ENCODE results near the gene CCNY.
"Not testable (repeated sequence)": the region's sequence is repeated elsewhere in the genome, so short reads cannot be mapped to it uniquely, and the experiment has no call there.

CCNY gene

DNA sequence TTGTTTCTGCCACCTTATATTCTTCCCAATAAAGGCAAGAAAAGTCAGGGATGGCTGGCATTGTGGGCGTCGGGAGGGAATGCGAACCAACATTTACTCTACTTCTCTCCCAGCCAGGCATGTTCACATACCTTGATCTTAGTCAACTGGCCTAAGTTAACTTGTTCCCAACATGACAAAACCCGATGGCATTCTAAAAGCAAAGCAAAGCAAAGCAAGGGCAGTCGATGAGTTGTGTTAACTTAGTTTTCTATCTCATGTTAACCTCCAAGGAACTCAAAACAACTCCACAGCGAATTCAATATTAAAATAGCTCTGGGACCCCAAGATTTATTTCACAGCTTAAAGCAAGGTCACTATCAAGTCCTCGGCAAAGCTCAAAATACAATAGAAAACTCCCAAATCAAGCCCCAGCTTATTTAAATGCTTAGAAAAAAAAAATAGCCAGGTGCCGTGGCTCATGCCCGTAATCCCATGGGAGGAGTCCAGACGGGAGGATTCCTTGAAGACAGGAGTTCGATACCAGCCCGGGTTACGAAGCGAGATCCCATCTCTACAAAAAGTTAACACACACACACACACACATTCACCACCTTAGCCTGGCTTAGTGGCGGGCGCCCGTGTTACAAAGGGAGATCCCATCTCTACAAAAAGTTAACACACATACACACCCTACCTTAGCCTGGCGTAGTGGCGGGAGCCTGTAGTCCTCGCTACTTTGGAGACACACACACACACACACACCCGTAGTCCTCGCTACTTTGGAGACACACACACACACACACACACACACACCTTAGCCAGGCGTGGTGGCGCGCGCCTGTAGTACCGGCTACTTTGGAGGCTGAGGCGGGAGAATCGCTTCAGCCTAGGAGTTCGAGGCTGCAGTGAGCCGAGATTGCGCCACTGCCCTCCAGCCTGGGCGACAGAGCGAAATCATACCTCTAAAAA lies 901 bp upstream of the CCNY start:
- no peak for DNase-seq

DNA sequence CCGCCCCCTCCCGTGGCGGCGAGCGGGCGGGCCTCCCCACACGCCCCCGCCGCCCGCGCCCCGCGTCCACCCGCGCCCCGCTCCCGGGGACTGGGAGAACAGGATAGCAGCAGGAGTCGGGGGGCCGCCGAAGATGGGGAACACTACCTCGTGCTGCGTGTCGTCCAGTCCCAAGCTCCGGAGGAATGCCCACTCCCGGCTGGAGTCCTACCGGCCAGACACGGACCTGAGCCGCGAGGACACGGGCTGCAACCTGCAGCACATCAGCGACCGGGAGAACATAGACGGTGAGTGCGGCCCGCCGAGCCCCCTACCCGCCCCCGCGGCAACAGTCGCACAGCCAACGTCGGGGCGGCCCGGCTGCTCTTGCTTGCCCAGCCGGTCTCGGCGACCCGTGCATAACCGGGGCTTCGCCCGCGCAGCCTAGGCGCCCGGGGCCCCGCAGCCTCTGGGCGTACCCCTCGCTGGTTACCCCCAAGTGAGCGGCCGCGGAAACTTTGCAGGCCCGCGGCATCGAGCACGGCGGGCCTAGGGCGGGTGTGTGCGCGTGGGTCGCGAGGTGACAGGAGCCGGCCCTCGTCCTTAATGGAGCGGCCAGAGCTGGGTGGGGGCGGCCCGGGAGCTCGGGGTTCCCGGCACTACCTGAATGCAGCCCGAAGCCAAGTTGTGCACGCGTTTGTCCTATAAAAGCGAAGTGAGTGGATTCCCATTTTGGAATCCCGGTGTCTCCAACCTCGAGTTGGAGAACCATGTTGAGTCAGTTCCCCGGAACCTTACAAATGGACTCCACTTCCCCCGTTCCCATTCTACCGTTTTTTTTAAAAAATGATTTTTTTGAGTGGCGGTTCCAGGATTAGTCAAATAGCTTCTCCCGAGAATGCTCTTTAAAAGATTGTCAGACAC lies 863 bp downstream of the CCNY start:
- DNase-seq, result no peak

DNA sequence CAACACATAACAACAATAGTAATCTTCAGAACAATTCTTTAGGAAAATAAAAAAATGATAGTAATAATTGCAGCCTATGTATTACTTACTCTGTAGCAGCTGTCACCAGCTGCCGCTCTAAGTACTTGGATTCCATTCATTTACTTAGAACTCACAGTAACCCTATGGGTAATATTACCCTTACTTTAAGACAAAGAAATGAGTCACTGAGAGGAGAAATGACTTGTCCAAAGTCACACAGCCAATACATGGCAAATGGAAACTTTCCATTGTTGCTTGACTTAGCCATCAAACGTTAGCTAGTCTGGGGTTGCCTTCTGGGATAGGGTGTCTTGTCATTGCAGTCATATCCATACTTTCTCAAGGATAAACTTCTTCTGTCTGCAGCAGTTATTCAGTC lies 3.6 kb downstream of the CCNY start:
- no peak for DNase-seq

DNA sequence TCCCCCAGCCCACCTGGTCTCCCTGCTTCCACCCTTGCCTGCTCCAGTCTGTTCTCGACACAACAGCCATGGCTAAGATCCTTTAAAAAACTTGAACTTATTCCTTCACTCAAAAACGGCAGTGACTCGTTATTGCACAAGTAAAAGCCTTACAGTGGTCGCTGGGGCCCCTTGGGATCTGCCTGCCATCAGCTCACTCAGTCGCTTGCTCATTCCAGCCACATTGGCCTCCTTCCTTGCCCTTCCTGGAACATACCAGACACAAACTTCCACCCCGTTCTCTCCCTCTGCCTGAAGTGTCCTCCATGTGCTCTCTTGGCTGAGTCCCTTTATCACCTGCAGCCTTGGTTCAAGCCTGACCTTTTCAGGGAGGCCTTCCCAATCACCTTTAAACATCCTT lies 4.7 kb downstream of the CCNY start:
- DNase-seq, result no peak

DNA sequence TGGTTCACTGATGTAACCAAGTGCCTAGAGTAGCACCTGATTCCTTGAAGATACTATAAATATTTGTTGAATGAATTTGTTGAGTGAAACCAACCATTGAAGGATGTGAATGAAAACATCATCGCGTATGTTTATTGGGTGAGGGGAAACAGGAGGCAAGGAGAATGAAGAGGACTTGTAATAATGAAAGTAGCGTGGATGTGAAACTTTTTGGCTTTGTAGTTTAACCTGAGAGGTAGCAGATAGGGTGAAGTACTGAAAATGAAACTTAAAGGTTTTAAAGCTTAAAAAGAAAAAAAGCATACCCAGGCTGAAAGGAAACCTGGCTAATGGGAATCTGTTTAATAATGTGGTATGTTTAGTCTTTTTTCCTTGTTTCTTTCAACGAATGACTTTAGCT lies 5.2 kb downstream of the CCNY start:
- DNase-seq, result no peak

DNA sequence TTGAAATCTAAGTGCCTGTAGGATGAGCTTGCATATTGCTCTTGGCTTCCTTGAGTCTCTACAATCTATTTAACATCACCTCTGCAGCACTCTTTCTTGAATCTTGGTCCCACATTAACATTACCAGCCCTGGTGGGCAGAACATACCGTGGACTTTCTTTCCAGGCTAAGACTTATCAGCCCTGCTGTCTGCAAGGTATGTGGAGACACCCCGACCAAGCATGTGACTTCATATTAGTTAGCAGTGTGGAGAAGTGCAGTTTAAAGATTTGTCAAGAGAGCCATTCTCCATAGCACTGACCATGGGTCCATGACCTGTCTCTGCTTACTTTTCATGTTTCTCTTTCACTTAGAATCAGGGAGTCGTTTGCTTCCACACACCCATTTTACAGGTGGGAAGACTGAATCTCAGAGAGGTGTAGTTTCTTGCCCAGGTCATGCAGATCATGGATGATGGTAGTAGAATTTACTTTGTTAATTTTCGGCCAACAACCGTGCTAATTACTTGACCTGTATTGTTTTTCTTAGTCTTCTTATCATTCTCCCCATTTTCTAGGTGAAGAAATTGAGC lies 6.0 kb downstream of the CCNY start:
- no peak for DNase-seq

DNA sequence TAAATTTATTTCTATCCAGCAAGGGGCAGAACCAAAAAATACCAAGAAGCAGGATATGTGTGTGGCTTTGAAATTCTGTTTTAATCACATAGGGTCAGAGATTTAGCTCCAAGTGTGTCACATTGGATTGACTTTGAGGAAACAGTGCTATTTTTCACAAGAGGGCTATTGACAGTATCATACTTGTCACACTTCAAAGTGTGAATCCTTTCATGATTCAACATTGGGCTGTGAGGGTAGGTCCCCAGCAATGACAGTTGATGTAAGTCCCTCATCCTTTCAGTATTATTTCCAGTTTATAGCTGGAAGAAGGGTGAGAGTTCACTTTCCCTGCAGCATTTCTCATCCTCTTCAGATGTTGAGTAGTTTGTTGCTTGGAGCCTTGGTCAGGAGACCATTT lies 7.4 kb downstream of the CCNY start:
- DNase-seq, result no peak

DNA sequence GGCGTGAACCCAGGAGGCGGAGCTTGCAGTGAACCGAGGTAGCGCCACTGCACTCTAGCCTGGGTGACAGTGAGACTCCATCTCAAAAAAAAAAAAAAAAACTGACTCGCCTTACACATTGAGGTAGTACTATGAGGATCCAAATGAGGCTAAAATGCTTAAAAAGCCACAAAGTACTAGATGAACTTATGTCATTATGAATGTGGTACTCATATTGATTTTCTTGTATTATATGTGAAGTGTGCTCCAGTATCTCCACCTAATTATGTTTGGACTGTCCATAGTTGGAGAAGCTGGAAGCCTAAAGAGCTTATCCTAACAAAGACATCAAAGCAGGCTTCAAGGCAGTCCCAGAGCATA lies 9.1 kb downstream of the CCNY start:
- no peak for DNase-seq

DNA sequence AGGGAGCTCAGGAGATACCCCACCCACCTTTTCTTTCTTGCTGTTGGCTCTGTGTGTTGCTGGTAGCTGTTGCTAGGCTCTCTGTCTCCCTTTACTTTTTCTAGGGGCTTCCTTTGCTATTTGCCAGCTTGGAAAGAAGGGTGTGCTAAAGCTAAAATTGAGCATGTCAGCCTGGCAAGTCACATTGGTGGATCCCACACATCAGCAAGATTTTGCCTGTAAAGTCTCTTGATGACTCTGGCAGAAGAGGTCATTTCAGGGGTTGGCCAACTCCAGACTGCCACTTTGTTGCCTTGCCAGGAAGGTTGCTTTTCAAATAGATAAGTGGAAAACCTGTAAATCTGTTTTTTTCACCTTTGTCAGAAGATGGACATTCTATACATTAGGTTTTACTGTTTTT lies 9.9 kb downstream of the CCNY start:
- DNase-seq, result no peak

DNA sequence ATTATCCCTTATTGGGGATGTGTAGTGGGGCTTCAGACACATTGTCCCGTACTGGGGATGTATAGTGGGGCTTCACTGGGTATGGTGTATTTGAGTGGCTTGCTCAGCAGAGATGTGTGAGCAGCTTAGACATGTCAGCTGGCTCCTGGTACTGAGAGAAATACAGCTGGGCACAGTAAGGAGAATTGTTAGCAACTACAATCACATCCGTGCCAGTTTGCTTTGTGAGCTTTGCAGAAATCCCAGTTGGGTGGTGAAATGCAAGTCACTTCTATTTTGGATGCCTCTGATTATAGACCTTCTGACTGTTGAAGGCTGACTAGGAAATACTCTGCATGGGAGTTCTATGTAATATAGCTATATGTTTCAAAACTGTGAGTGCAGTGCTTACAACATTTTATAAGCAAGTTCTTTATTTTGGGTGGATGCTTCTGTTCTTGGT lies 10.8 kb downstream of the CCNY start:
- DNase-seq, result no peak

DNA sequence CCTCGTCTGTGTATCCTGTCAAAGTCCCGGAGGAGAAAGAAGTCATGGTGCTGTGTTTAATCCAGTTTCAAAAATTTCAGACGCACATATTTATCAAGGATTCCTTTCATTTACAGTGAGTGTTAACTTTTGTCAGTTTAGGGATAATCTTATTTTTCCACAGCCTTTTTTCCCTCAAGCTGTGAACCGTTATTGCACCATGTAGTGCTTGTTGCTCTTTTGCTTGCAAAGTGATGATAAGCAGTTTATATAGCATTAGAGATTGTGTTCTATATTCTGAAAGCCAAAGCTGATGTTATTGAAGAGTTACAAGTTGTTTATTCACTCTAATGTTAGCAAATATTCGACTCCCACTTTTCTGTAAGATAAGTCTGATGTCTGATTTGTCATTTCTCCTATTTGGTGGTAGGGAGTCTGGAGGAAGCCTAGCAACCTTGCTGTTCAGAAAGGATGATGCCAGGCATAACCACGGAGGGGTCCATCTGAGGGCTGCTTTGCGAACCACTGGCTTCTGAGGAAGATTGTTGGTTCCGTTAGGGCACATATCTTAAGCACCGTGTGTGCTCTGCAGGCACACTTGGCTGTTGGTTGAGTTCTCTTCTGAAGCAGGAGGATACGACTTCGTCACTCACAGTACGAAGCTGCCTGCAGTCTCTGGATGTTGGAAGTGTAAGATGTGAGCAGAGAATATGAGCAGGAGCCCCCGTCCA lies 11.7 kb downstream of the CCNY start:
- no peak for DNase-seq

DNA sequence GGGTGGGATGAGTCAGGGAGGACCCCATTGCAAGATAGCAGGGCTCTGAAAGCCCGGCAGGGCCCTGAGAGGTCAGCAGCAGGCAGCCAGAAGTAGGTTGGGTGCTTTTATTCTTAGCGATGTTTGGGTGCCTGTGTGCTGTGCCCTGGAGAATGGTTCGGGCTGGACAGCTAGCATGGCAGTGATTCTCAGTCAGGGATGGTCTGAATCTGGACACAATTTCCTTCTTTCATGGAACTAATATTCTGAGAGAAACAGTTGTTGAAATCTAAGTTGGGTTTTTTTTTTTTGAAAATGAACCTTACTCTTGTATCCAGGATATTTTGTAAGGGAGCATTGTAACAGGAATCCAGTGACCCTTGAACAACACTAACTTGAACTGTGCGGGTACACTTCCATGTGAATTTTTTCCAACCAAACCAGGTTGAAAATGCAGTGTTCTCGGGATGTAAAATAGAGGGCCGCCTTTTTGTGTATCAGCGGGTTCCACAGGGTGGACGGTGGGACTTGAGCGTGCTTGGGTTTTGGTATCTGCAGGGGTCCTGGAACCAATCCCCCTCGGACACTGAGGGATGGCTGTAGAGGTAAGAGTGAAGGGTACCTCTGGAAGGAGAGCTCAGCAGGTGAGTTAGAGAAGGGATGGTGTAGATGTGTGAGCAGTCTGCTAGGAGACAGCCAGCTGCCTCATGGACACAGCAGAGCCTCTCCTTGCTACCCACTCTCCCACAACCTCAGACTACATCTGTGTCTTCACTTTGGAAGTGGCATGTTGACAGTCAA lies 12.5 kb downstream of the CCNY start:
- DNase-seq, result no peak

DNA sequence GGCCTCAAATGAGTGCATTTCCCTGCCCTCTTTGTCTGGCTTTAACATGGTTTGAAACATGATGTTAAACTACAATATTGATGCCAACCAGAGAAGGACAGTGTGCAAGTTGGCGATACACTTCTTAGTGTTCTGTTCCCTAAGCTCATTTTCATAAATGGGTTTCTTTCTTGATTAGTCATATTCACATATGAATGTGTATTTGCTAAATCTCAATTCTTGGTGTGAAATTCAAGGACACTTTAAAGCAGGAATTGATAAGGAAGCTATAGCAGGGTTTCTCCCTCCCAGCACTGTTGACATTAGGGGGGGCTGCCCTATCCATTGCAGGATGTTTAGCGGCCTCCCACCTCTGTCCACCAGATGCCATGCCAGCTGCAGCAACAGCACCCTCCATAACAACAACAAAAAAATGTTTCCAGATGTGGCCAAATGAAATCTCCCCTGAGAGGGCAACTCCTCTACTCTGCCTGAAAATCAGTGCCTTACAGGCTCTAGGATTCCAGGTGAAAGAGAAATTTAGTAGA lies 13.1 kb downstream of the CCNY start:
- DNase-seq, result no peak

DNA sequence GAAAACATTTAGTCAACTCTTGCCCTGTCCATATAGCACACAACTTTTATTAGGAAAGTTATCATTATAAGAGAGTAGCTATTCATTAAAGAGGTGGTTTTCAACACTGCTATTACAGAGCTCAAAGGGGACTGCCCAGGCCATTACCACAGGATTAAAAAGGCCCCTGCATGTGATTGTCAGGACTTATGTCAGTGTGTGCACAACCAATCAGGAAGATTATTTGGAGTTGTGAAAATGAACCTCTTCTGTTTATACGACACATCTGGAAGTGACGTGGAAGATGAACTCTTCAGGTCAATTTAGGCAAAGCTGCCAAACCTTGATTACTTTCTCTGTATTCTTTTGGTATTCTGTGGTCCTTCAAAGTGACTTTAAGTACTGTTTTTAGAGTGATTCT lies 14.7 kb downstream of the CCNY start:
- no peak for DNase-seq

DNA sequence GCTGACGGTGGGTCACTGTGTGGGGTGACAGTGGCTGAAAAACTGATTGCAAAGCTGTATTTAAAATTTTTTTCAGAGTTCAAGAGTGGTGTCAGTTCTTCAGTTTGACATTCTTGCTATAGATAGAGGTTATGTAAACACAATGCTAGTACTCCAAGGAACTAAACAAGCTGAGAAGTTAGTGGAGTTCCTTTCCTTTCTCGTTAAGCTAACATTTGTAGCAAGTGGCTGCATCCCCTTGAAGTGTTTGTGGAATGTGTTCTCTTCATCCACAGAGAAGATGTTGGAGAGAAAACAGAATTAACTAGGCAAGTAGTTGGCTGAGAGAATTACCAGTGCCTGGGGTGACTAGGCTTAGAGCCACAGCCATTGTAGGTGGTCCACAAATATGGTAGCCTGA lies 15.8 kb downstream of the CCNY start:
- DNase-seq, result no peak

DNA sequence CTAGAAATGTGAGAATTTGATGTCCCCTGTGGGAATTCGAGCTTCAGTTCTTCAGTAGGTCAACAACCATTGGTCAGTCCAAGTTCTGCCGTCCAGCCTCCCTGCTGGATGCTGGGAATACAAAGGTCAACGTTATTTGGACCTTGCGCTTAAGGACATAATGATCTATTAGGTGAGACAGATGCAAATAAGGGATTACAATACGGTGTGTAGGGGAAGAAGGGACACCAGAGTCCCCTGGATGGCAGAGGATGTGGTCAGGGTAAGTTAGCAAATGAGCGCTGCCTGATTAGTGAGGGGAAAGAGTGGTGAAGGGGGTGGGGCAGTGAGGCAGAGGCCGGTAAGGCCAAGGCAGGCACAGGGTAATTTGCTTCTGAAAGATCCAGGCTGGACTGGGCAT lies 16.2 kb downstream of the CCNY start:
- DNase-seq, result no peak

DNA sequence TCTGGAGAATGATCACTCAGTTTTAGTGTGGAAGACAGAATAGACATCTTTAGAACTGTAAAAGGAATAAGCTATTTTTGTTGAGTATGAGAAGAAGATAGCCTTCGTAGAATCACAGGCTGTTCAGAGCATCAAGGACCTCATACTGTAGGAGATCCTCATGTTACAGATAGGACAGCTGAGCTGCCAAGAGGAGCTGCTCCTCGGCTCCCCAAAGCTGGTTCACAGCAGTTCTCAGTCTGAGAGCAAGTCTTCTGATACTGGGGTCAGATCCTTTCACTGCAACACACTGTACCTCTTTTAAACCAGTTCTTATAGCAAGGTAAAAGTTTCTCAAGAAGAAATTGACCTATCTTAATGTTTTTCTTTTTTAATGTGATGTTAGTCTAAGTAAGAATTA lies 17.1 kb downstream of the CCNY start:
- DNase-seq, result no peak

DNA sequence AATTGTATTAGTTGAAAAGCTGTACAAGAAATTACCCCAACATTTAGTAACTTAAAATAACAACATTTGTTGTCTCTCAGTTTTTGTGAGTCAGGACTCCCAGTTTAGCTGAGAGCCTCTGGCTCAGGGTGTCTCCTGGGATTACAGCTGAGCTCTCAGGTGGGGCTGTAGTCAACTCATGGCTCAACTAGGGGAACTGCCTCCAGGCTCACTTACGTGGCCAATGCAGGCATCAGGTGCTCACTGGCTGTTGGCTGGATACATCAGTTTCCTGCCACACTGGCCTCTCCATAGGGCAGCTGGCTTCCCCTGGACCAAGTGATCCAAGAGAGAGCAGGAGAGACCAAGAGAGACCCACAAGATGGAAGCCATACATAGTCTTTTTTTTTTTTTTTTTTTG lies 17.5 kb downstream of the CCNY start:
- DNase-seq, result no peak

DNA sequence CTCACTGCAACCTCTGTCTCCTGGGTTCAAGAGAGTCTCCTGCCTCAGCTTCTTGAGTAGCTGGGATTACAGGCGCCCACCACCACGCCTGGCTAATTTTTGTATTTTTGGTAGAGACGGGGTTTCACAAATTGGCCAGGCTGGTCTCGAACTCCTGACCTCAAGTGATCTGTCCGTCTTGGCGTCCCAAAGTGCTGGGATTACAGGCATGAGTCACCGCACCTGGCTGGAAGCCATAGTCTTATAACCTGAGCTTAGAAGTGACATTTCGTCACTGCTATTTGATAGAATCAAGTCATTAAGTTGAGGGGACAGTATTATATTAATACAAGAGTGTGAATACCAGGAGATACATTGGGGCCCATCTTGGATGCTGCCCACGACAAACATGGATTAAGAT lies 17.9 kb downstream of the CCNY start:
- DNase-seq, result not testable (repeated sequence)

DNA sequence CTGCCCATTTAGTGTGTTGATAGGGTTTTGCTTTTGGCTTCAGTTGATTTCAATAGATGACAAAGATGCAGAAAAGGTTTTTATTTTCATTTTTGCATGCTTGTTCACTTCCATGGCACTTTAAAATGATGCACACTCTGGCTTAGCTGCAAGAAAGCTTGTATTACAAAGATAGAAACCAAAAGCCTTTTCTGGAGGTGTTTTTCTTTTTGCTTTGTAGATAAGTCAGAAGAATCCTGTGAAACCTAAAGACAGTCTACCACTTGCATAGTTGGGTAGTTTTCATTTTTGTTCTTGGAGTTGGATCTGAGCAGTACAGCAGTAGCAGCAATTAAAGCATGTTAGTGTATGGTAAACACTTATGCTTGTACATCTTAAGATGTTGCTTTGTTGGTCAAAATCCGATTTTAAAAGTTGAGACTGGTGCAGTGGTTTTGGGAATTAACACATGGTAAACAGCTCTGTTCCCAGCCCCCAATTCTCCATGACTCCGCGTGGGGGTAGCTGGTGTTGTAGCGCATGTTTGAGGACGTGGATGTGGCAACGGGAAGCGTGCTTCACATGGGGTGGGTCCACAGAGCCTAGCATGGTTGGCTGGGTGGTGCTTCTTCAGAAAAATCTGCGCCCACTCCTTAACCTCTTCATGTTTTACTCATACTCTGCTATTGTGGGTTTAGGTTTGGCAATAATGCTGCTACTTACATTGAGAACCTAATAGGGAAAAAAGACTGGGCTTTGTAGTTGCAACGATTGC lies 19.8 kb downstream of the CCNY start:
- no peak for DNase-seq

DNA sequence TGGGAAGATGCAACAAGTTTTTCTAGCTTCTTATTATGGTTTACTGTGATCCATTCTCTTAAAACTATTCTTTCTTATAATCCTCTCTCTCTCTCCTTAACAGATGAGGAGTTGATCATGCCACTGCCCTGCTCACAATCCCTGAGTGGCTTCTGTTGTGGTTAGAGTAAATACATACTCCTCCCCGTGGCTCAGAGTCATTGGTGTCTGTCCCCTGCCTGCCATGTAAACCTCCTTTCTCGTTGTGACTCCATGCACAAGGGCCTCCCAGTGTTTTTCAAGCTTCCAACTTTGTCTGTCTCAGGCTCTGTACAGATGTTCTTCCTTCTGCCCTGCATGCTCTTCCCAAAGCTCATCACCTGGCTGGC lies 20.4 kb downstream of the CCNY start:
- DNase-seq, result no peak
